GM18867 (cell line): ENCODE data around the gene TGFBR3L.
"Not testable (repeated sequence)": the region's sequence is repeated elsewhere in the genome, so short reads cannot be mapped to it uniquely, and the experiment has no call there.

Source experiments
- ATAC-seq: cut with Tn5 transposase; IDR thresholded peaks from one replicate; pipeline ENCODE4 v1.9.1; 2021; ENCODE audit warnings: mild to moderate bottlenecking, moderate library complexity; ENCODE audit not compliant: unreplicated experiment

TGFBR3L gene

DNA sequence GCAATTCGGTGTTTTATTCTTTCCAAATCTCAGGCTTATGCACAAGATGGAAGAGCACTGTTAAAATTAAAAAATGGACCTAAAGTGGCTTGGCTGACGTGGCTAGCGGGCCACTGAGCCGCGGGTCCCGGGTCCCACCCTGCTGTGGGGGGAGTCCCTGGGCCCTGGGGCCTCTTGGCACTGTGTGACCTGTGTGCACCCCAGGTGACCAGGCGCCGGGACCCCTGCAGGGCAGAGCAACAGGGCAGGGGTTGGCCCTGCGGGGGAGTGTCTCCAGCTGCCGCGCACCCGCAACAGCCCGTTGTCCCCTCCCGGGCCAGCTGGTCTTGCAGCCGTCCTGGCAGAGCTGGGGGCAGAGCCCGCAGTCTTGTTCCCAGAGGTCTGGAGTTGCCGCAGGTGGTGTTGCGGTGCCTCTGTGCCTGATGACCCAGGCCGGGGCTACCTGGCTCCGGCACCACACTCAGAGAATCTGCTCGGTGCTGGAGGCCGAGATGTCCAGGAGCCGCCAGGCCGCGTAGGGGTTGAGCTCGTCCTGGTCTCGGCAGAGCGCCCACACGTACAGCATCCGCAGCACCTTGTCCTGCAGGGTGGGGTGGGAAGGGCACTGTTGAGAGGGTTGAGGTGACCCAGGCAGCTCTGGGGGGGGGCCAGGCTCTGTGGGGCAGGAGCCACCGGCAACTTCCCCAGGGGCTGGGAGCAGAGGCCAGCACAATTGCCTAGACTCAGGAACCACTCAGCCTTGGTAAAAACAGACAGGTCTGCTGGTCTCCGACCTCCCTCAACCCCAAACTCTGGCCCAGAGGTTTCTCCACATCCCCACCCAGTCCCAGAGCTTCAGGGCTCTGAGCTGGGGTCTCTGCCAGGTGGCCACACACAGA lies 12.3 kb downstream of the TGFBR3L start:
- no peak for ATAC-seq

DNA sequence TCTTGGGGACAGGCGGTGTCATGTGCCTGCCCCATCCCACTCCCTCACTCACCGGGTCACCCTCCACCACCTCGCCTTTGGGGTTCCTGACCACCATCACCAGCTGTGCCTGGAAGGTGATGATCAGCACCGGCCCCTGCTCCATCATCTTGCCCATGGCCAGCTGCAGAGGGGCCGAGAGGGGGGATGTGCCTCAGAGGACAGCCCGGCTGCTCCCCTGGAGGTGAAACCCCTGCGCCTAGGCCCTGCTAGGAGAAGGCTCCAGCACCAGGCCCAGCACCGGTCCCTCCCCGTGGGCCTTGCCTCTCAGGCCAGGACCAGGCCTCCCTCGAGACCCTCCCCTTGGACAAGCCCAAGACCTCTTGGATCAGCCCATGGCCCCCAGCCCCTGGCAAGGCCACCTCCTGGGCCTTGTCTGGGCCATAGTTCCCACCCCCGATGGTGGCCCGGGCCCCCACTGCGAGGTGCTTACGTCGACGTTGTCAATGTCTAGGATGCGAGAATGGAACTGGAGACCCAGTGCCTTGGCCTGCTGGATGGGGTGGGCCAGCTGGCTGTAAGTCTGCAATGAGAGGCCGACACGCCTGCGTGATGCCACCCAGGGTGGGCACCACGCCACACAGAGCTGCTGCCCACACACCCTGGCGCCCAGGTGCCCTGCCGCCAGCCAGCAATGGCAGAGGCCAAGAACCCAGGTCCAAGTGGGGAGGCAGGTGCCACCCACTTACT lies 13.1 kb downstream of the TGFBR3L start:
- ATAC-seq = no peak

DNA sequence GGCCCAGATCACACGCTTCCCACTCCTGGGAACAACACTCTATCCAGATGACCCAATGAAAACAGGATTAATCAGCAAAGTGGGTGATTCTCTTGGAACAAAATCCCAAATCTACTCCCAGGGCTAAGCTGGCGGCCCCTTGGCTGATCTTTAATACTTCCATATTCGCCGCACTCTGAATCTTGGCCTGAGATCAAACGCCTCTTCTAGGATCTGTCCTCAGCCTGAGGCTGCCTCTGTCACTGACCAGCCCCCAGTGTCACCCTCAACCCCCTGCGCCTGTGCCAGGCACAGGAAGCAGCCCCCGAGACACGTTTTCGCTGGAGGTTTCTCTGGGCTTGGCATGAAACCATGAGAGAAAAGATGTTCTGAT lies 13.7 kb downstream of the TGFBR3L start:
- no peak for ATAC-seq

DNA sequence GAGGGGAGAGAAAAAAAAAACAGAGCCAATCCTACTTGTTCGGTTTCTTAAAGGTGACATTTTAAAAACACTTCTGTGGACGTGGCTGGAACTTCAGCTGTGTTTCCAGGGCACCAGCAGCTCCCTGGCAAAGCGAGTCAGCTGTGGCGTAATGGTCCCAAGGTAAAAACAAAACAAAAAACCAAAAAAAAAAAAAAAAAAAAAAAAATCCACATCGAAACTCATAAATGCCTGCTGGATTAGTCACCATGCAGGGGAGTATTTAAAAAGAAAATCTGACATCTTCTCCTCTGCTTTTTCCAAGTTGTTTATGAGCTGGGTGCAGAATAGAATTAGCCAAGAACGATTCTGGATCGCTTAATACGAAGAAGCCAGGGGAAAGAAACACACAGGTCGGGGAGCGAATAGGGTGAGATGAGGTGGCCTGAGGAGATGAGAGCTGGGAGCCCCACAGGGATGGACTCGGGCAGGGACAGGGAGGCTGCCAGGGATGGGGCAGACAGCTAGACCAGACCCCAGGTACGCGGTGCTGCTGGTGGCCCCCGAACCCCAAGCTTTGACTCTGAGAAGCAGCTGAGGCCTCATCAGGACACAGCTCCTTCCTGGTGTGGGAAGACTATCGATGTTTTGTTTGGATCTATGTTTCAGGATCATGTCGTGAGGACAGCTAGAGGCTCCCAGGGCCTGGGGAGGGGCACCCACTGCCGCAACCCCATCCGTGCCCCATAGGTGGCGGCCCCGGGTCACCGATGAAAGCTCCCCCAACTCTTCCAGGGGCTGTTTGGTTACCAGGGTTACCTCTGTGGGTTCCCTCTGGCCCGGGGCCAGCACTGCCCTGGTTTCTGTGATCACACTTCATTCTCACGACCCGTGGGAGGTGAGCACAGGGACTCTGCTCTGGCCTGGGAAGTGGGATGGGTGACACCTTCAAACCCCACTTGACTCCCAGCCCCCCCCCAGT lies 14.4 kb downstream of the TGFBR3L start:
- no peak for ATAC-seq

DNA sequence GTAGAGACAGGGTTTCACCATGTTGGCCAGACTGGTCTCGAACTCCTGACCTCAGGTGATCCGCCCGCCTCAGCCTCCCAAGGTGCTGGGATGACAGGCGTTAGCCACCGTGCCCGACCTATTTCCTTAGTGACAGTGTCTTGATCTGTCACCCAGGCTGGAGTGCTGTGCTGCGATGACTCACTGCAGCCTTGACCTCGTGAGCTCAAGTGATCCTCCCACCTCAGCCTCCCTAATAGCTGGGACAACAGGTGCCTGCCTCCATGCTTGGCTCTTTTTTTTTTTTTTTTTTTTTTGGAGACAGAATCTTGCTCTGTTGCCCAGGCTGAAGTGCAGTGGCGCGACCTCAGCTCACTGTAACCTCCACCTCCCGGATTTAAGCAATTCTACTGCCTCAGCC lies 15.4 kb downstream of the TGFBR3L start:
- not testable (repeated sequence) for ATAC-seq

DNA sequence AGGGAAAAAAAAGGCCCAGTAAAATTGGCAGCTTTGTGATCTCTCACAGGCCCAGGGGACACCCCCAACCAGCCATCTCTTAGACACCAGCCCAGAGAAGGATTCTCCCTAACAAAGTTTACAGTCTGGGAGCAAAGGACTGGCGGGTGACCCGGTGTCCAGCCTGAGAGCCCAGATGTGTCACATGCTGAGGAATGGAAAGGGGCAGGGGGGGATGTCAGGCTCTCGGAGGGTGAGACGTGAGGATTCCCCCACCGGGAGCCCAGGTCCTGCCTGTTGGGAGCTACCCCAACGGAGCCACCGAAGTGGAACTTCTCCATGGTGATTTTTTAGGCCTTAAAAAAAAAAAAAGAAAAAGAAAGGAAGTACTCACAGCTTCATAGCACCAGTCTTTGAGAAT lies 16.1 kb downstream of the TGFBR3L start:
- ATAC-seq = no peak

DNA sequence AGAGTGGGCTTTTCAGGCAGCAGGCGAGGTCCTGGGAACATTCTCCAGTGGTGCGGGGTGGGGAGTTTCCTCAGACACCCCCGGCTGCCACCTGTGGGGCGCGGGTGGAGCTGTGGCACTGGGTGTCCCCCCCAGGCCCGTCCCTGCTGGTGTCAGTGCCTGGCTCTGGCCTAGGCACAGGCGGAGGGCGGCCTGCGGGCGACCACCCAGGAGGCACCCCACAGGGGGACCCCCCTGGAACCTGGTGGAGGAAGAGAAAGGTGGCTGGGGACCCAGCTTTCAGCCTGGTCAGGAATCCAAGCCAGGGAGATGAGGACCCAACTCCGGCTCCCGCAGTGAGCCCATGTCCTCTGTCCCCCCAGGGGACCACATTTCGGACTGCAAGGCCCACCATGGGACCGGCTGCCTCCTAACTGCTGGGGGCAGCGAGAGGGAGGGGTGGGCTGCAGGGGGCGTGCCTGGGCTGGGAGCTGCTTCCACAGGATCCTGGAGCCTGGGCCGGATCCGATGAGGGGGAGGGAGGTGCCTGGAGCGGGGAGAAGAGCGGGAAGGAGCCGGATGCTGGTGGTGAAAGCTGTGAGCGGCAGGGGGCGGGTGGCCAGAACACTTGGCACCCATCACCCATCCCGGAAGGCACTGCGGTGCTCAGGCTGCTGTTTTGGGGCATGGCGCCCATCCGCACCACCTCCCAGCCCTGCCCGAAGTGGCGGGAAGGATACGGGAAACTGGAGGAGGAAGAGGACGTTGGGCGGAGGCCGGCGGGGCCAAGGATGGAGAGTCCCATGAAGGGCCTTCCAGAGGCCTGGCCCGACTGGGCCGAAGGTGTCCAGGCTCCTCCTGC lies 16.8 kb downstream of the TGFBR3L start:
- ATAC-seq = no peak

DNA sequence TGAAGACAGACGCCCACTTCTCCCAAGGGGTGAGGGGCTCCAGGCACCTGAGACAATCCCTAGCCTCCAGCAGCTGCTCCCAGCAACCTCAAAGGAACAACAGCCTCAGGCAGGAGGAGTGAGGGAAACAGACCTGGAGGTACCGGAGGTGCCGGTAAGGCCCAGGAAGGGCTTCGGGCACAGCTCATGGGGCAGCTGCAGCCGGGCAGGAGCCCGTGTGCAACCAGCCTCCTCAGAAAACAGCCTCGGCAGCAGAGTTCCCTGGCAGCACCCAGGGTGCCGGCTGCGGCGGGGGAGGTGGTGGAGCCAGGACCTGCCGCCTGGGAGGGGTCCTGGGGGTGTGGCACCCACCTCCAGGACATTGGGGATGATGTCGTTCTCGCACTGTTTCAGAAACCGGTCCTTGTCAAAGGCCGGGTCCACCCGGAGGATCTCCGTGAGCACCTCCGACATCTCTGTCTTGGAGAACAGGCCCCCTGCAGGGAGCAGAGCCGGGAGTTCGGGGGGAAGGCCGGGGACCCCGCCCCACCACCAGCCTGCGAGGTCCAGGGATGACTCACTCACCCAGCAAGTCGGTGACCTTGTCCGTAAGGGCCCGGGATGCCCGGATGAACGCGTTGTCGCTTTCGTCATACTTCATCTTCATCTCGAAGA lies 17.8 kb downstream of the TGFBR3L start:
- ATAC-seq = no peak

DNA sequence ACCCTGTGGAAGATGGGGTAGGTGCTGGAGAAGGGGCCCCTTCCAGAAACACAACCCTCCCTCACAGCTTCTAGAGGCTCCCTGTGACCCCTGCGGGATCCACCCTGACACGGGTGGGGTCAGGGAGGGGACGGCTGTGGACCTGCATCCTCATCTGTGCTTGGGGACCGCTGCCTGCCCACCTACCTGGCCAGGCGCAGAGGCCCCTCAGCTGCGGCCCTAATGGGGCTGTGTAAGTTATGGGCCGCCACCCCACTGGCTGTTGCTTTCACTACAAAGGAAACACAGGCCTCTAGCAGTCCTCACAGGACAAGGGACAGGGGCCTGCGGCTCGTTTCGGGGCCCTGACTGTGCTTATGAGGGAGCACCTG lies 18.3 kb downstream of the TGFBR3L start:
- no peak for ATAC-seq

DNA sequence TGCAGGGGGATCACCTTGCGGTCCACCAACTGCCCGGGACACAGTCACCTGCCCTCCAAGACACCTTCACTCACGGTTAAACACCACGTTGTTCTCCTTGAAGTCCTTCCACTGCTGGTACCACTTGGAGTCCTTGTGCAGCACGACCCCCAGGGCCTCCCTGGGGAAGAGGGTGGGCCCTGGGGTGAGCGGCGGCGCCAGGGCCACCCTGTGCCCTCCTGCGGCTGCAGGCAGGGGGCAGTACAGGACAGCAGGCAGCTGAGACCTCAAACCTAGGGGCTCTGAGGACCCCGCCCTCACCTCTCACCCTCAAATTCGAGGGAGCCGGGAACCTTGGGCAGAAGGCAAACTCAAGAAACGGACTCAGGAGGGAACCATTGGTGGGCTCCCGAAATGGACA lies 18.8 kb downstream of the TGFBR3L start:
- ATAC-seq = no peak

DNA sequence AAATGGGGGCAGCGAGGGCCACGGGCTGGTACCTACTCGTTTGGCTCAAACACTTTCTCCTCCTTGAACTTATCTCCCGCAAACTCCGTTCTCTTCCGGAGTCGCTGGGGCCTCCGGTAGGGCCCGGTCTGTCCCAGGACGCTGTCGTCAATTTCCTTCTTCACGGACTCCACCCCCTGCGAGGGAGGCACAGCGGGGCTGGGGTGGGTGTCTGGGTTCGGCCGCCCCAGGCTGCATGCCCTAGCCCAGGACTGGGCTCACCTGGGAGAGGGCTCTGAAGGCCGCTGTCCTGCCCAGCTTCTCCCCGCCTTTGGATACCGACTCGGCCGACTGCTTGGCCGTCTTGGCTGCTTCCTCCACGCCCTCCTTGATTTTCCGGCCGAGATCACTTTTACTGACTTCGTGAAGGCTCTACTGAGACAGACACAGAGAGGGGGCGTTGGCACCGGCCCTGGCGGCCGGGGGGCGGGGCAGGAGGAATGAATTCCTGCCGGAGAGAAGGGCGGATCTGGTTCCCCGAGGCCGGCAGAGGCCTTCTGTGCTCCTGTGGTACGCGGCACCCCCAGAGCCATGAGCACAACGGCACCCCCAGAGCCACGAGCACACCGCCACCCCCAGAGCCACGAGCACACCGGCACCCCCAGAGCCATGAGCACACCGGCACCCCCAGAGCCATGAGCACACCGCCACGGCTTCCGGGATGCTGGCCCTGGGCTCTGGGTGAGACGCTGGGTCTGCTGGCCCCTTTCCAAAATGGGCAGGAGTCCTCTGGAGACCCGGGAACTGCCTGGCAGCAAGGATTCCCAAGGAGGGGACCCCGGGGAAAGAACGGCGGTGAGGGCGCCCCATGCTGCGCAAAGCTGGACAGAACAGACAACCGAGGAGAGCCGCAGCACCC lies 19.4 kb downstream of the TGFBR3L start:
- ATAC-seq = no peak

DNA sequence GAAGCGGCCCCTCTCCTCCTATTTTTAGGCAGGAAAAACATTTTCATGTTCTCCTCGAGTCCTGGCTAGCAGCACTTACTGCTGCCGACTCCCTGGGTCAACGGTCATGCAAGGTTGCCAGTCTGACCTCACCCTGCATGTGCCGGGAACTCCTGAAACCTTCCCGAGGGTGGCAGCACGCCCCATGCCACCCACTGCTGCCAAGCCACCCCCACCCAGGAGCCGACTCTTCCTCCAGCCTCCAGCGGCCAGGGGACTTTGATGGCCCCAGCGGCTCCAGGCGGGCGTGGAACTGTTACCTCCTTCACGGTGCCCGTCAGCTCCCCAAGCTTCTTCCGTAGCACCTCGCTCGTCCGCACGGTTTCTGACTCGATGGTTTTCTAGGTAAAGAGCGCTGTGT lies 20.1 kb downstream of the TGFBR3L start:
- ATAC-seq = no peak

DNA sequence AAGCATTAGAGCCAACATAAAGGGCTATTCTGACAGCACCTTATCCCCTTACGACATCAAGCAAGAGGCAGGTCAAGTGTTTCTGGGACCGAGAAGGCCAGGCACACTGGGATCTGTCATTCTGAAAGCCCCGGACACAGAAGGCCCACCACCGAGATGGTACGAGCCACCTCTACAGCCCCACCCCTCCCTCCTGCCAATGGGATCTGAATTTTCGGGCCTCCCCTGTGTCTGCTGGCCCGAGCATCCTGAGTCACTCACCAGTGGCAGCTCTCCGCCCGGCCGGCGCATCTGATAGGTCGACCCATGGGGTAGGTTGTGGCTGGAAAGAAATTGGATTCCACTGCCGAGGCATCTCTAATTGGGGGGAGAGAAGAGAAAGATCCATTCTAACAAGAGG lies 26.2 kb downstream of the TGFBR3L start:
- no peak for ATAC-seq

DNA sequence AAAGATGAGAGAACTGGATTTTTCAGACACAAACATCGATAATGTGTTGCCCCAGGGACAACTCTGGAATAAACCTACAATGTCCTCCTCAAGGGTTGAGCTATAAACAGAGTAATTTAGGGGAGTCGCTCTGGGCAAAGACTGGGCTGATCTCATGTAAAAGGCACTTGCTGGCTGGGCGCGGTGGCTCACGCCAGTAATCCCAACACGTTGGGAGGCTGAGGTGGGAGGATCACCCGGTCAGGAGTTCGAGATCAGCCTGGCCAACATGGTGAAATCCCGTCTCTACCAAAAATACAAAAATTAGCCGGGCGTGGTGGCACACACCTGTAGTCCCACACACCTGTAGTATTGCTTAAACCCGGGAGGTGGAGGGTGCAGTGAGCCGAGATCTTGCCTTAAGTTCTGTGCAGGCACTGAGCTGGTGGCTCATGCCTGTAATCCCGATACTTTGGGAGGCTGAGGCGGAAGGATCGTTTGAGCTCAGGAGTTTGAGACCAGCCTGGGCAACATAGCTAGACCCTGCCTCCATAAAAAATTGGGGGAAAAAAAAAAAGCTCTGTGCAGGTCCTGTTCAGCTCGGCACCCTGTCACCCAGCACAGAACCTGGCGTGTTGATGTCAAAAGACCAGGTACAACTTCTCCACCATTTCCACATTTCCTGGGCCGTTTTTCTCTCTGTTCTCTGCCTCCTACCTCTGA lies 27.4 kb downstream of the TGFBR3L start:
- no peak for ATAC-seq

DNA sequence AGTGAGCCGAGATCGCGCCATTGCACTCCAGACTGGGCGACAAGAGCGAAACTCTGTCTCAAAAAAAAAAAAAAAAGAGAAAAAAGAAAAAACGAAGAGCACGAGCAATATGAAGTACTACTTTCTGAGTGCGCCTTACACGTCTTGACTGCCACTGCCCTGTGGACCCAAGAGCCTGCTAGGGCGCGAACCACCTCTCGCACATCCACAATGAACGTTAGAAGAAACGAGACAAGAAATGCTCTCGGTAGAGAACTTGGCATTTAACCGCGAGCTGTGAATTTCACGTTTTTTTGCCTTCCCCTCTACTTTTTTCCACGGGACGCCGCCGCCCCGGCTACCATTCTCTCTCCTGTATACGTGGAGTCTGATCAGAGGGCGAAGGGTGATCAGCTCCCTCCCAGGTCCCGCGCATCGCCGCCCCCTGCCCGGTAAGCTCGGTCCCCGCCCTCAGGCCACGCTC lies 28.4 kb downstream of the TGFBR3L start:
- peak; percentile 16 for ATAC-seq

DNA sequence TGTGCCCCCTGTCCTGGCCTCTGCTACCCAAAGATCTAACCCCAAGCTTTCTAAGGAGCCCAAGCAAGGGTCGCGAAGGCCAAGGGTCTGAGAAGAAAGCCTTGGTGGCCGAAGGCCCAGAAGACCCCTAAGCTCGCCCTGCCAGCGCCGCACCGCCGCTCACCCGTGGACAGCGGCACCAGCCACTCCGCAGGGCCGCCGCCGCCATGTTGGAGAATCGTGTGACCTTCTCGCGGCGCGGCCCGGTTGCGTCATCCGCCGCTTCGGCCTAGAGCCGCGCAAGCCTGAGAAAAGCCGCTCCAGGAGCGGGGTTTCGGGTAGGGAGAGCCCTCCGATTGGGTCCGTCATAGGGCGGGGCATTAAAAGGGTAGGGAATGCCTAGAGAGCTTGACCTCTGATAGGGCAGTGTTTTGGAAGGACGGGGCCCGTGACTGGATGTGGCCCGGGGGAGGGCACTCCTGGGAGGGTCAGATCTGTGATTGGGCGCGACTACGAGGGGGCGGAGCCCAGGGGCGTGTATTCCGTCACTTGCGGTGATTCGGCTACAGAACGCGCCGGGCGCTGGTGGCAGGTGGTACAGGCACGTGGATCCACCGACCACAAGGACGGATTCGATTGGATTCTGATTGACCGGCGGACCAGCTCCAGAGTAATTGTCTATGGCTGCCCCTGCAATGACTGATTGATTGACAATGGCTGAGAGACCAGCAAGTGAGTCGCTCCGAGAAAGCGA lies 29.0 kb downstream of the TGFBR3L start, which contains the start of gene TIMM44:
TSS of gene TIMM44 (minus strand) at position 223 of the 733 bp plus-strand sequence. CDS start at position 208, 15 bp downstream.
- peak; percentile 93 for ATAC-seq

DNA sequence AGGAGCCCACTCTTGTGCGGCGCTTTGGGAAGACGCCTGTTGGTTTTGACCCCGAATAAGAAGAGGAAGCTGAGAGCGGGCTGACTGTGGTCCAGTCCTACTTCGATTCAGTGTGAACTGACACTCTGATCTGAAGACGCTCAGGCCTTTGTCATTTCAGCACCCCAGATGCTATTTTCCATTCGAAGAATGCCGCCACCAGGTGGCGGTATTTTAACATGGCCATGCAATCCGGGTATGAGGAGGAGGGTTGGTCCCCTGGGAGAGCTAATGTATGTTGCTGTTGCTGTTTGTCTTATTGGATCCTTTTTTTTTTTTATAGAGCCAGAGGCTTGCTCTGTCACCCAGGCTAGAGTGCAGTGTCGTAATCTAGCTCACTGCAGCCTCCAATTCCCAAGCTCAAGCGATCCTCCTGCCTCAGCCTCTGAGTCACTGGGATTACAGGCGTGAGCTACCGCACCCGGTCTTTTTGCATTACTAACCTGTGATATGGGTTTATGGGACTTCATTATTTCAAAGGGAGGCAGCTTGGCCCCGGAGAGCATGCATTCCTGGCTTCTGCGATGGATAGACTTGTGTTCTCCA lies 29.6 kb downstream of the TGFBR3L start:
- ATAC-seq = peak; percentile 27
